ENCODE data around the gene STX17. TPM values are rescaled to one million over a fixed set of nuclear protein-coding genes. Genes with fewer than 3 reads are reported as not detected.

STX17 gene
- total RNA-seq, 1 donor from 2014 or later: 20.2 TPM

DNA sequence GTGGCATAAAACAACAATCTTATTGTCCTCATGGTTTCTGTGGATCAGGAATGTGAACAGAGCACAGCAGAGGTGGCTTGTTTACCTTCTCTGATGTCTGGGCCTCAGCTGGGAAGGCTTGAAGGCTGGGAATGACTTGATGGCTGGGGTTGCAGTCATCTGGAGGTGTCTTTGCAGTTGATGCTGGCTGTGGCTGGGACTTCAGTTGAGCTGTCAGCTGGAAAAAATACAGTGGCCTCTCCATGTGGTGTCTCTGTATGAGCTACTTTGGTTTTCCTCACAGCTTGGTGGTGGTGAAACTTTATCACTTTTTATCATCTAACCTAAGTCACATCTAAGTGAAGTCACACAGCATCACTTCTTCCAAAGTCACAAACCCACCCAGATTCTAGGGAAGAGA is 24.7 kb upstream of the STX17 start:
- TF ChIP-seq, protein P1, sequence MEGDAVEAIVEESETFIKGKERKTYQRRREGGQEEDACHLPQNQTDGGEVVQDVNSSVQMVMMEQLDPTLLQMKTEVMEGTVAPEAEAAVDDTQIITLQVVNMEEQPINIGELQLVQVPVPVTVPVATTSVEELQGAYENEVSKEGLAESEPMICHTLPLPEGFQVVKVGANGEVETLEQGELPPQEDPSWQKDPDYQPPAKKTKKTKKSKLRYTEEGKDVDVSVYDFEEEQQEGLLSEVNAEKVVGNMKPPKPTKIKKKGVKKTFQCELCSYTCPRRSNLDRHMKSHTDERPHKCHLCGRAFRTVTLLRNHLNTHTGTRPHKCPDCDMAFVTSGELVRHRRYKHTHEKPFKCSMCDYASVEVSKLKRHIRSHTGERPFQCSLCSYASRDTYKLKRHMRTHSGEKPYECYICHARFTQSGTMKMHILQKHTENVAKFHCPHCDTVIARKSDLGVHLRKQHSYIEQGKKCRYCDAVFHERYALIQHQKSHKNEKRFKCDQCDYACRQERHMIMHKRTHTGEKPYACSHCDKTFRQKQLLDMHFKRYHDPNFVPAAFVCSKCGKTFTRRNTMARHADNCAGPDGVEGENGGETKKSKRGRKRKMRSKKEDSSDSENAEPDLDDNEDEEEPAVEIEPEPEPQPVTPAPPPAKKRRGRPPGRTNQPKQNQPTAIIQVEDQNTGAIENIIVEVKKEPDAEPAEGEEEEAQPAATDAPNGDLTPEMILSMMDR (IDR thresholded peaks at IDR 0.05): no peak
- H3K4me1 Mint-ChIP-seq (ENCODE audit: low read depth): no peaks in the 10 kb centered on the region
- H3K4me3 Mint-ChIP-seq (ENCODE audit: unreplicated experiment): no peak overlapping the region
- H3K36me3 Mint-ChIP-seq (ENCODE audit: low read depth): no peaks in the 10 kb centered on the region
- H3K27me3 Mint-ChIP-seq (ENCODE audit: low read depth): no peaks in the 10 kb centered on the region
- DNase-seq (ENCODE audit: low spot score): no peak
- H3K9me3 Mint-ChIP-seq (ENCODE audit: low read depth): no peaks in the 10 kb centered on the region
- H3K27ac Mint-ChIP-seq (ENCODE audit: unreplicated experiment): no peak overlapping the region

DNA sequence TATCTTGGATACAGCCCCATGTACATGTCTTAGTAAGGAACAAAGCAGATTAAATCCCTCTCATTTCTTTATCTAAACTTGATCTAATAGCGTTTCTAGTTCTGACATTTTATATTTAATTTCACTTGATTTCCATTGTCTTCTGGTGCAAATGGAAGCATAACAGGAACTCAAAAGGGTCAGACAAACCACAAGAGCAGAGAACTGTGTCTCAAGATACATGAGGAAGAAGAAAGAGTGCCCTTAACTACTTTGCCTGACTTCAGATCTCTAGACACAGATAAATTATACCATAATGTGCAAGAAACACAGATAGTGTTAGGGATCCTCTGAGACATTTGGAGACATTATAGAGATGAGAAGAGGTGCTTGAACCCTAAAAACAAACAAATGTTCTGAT is 20.7 kb upstream of the STX17 start:
- Mint-ChIP-seq H3K36me3 (ENCODE audit: low read depth) (no peaks in the 10 kb centered on the region), H3K27me3 (ENCODE audit: low read depth) (no peaks in the 10 kb centered on the region), H3K4me3 (ENCODE audit: unreplicated experiment) (no peak overlapping the region), H3K9me3 (ENCODE audit: low read depth) (no peaks in the 10 kb centered on the region), H3K4me1 (ENCODE audit: low read depth) (peaks cover 7% of the 10 kb centered on the region), H3K27ac (ENCODE audit: unreplicated experiment) (no peak overlapping the region)
- no peak for DNase-seq (ENCODE audit: low spot score)
- TF ChIP-seq, protein P1 (IDR thresholded peaks at IDR 0.05): no peak

DNA sequence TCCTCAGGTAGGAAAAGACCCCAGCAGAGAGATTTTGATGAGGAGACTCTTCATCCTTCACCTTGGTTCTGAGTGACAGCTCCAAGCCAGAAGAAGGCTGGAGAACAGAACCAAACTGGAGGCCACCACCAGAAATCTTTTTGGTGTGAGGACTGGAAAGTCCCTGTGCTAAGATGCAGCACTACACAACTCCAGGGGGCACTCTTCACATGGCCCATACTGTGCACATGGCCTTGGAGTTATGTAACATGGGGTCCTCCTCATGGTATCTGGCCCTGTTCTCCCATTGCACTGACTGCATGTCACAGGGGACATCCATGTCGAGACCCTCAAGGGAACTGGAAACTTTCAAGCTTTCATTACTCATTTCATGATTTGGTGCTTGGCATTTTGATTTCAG is 17.3 kb upstream of the STX17 start:
- Mint-ChIP-seq H3K27ac (ENCODE audit: unreplicated experiment) (no peak overlapping the region), H3K4me3 (ENCODE audit: unreplicated experiment) (no peak overlapping the region), H3K9me3 (ENCODE audit: low read depth) (no peaks in the 10 kb centered on the region), H3K4me1 (ENCODE audit: low read depth) (peaks cover 7% of the 10 kb centered on the region), H3K36me3 (ENCODE audit: low read depth) (no peaks in the 10 kb centered on the region), H3K27me3 (ENCODE audit: low read depth) (peaks cover 6% of the 10 kb centered on the region)
- DNase-seq (ENCODE audit: low spot score): no peak
- TF ChIP-seq, protein P1 (IDR thresholded peaks at IDR 0.05): no peak

DNA sequence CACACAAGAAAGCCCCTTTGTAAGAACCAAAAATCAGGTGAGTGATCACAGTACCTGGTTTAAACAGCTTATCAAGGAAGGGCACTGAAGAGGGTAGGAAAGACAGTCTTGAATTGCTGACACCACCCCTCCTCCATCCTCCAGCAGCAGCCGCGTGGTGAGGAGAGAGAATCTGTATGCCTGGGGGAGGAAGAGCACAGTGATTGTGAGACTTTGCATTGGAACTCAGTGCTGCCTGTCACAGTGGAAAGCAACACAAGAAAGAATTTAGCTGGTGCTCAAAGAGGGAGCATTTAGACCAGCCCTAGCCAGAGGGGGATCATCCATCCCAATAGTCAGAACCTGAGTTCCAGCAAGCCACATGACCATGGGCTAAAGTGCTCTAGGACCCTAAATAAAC is 11.6 kb upstream of the STX17 start:
- H3K4me1 Mint-ChIP-seq (ENCODE audit: low read depth): no peaks in the 10 kb centered on the region
- TF ChIP-seq, protein P1 (IDR thresholded peaks at IDR 0.05): no peak
- H3K4me3 Mint-ChIP-seq (ENCODE audit: unreplicated experiment): no peak overlapping the region
- no peaks in the 10 kb centered on the region for H3K9me3 Mint-ChIP-seq (ENCODE audit: low read depth)
- H3K27me3 Mint-ChIP-seq (ENCODE audit: low read depth): peaks cover 33% of the 10 kb centered on the region
- no peak for DNase-seq (ENCODE audit: low spot score)
- H3K36me3 Mint-ChIP-seq (ENCODE audit: low read depth): no peaks in the 10 kb centered on the region
- no peak overlapping the region for H3K27ac Mint-ChIP-seq (ENCODE audit: unreplicated experiment)

DNA sequence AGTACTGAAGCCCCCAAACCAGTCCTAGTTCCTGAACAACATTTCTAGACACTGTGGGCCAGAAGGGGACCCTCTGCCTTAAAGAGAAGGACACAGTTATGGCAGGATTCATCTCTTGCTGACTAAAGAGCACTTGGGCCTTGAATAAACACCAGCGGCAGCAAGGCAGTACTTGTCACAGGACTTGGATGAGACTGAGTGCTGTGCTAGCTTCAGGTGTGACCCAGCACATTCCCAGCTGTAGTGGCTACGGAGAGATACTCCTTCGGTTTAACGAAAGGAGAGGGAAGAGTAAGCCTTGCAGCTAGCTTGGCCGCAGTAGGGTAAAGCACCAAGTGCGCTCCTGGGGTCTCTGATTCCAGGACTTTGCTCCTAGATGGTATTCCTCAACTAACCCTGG is 10.9 kb upstream of the STX17 start:
- H3K27ac Mint-ChIP-seq (ENCODE audit: unreplicated experiment): no peak overlapping the region
- H3K36me3 Mint-ChIP-seq (ENCODE audit: low read depth): no peaks in the 10 kb centered on the region
- no peaks in the 10 kb centered on the region for H3K4me1 Mint-ChIP-seq (ENCODE audit: low read depth)
- H3K4me3 Mint-ChIP-seq (ENCODE audit: unreplicated experiment): no peak overlapping the region
- H3K27me3 Mint-ChIP-seq (ENCODE audit: low read depth): peaks cover 38% of the 10 kb centered on the region
- no peaks in the 10 kb centered on the region for H3K9me3 Mint-ChIP-seq (ENCODE audit: low read depth)
- TF ChIP-seq, protein P1 (IDR thresholded peaks at IDR 0.05): no peak
- no peak for DNase-seq (ENCODE audit: low spot score)

Measured in chondrocyte (in vitro differentiated cells).